GM12878 (cell line): Measurements from ENCODE around the gene ADGRV1. TPM values are rescaled to one million over a fixed set of nuclear protein-coding genes. Genes with fewer than 3 reads are reported as not detected.

ENCODE experiments used
- ATAC-seq: fragments of 200-7000 bp; cut with Tn5 transposase; 3 replicates; pipeline ENCODE4 v1.9.1; 2020; ENCODE audit warnings: mild to moderate bottlenecking, moderate library complexity
- BruUV-seq: library from RNA; stranded (reverse); fragments of 400-500 nt; replicated peaks from 2 replicates; lab custom pipeline; 2021; lab: Mats Ljungman, UMichigan
- CTCF ChIA-PET: fragments of 300-600 bp; sonication (Branson Sonifier 250); formaldehyde crosslinking; extraction: SDS; loops from one replicate; lab custom pipeline; 2021; ENCODE audit warnings: inconsistent platforms; lab: Yijun Ruan, JAX
- POLR2A ChIA-PET: fragments of 350-600 bp; formaldehyde crosslinking; extraction: SDS; loops from one replicate; lab custom pipeline; 2021; ENCODE audit warnings: inconsistent platforms; lab: Charles Lee
- RAD21 ChIA-PET: fragments of 300-600 bp; sonication (Branson Sonifier 250); formaldehyde crosslinking; loops from one replicate; lab custom pipeline; 2023; ENCODE audit warnings: antibody characterized with exemption; ENCODE audit not compliant: unreplicated experiment; lab: Charles Lee
- SMC1A ChIA-PET: fragments of 300-600 bp; sonication (Branson Sonifier 250); formaldehyde crosslinking; loops from one replicate; lab custom pipeline; 2023; ENCODE audit not compliant: unreplicated experiment, uncharacterized antibody; lab: Charles Lee
- DNase-seq: peaks from one replicate; pipeline ENCODE4 v3.0.0-alpha.2; 2011; ENCODE audit warnings: low read depth, low spot score
- FAIRE-seq: peaks from 3 replicates; lab custom pipeline; 2011; peaks lifted over from hg19 to GRCh38; lab: Jason Lieb, UNC
- H2AFZ ChIP-seq: 2 replicates; pipeline ENCODE4 v1.6.0; 2011; ENCODE audit warnings: low read depth, low read length, control low read depth; ENCODE audit not compliant: control insufficient read depth
- H3K27ac ChIP-seq: 2 replicates; pipeline ENCODE4 v1.5.1; 2011; ENCODE audit warnings: control low read depth; ENCODE audit not compliant: control insufficient read depth, insufficient read depth
- H3K27me3 ChIP-seq, 2 experiments: replicated peaks in 1 of 2; 2 replicates each; pipeline versions ENCODE4 v1.6.0 to v1.6.1; 2011; ENCODE audit warnings: low read length in 1 of 2; ENCODE audit not compliant: control insufficient read depth in 2 of 2, insufficient read depth in 2 of 2
- H3K36me3 ChIP-seq, 2 experiments: 2 replicates each; pipeline ENCODE4 v1.5.1; 2011; ENCODE audit warnings: low read length in 1 of 2; ENCODE audit not compliant: control insufficient read depth in 2 of 2, insufficient read depth in 2 of 2
- H3K4me1 ChIP-seq: 2 replicates; pipeline ENCODE4 v1.6.1; 2011; ENCODE audit warnings: mild to moderate bottlenecking, low read length, moderate library complexity, mixed read lengths; ENCODE audit not compliant: control insufficient read depth, insufficient read depth
- H3K4me2 ChIP-seq: 2 replicates; pipeline ENCODE4 v1.6.0; 2011; ENCODE audit warnings: control low read depth; ENCODE audit not compliant: control insufficient read depth, insufficient read depth
- H3K4me3 ChIP-seq: fragments of 200-600 bp; sonication (generic); 2 replicates; pipeline ENCODE4 v1.5.1; 2016
- H3K79me2 ChIP-seq: 2 replicates; pipeline ENCODE4 v1.6.0; 2011; ENCODE audit warnings: low read length; ENCODE audit not compliant: control insufficient read depth, insufficient read depth
- H3K9ac ChIP-seq: 2 replicates; pipeline ENCODE4 v1.8.0; 2011; ENCODE audit warnings: low read length, control low read depth, mixed read lengths; ENCODE audit not compliant: control insufficient read depth, insufficient read depth
- H3K9me3 ChIP-seq: replicated peaks from 3 replicates; pipeline ENCODE4 v1.5.1; 2011; ENCODE audit warnings: mild to moderate bottlenecking, low read length; ENCODE audit not compliant: control insufficient read depth, insufficient read depth
- H4K20me1 ChIP-seq: 2 replicates; pipeline ENCODE4 v1.6.0; 2011; ENCODE audit not compliant: control insufficient read depth, insufficient read depth
- CUX1 ChIP-seq: IDR thresholded peaks from 2 replicates; pipeline ENCODE4 v1.6.1; 2012; ENCODE audit warnings: improper control_type of control experiment, low read depth, low read length; ENCODE audit not compliant: insufficient replicate concordance
- ESRRA ChIP-seq: IDR thresholded peaks from 2 replicates; pipeline ENCODE4 v1.6.1; 2012; ENCODE audit warnings: mild to moderate bottlenecking, low read length, improper control_type of control experiment
- FOXK2 ChIP-seq: fragments of 450-650 bp; IDR thresholded peaks from 2 replicates; pipeline ENCODE4 v1.6.1; 2017; ENCODE audit warnings: mild to moderate bottlenecking, moderate library complexity
- GABPA ChIP-seq: IDR thresholded peaks from 2 replicates; pipeline ENCODE4 v1.6.1; 2014; ENCODE audit warnings: antibody characterized with exemption, low read depth, mild to moderate bottlenecking, inconsistent platforms
- JUNB ChIP-seq: IDR thresholded peaks from 2 replicates; pipeline ENCODE4 v1.6.1; 2016; ENCODE audit warnings: antibody characterized with exemption, mild to moderate bottlenecking
- LARP7 ChIP-seq: fragments of 450-650 bp; IDR thresholded peaks from 2 replicates; pipeline ENCODE4 v1.6.1; 2017; ENCODE audit warnings: mild to moderate bottlenecking
- NR2F1 ChIP-seq: fragments of 450-650 bp; conservative IDR thresholded peaks from 2 replicates; pipeline ENCODE4 v1.6.1; 2017; ENCODE audit warnings: mild to moderate bottlenecking
- TAF1 ChIP-seq: IDR thresholded peaks from 2 replicates; pipeline ENCODE4 v1.6.1; 2011; ENCODE audit warnings: mild to moderate bottlenecking, low read depth, low read length, borderline replicate concordance
- WGBS: methylation state at CpG from one replicate; pipeline ENCODE4 v1.1.6; 2016; ENCODE audit warnings: low lambda C conversion rate; ENCODE audit not compliant: insufficient replicate concordance, insufficient coverage; ENCODE audit errors: missing lambda C conversion rate; 5-methylcytosine and 5-hydroxymethylcytosine counted together
- in situ Hi-C: fragments of 300-500 bp; cut with MboI; formaldehyde crosslinking; loops from 9 replicates; pipeline ENCODE4 v1.14.3; 2018; ENCODE audit warnings: mixed read lengths
- intact Hi-C: fragments of 100-400 bp; cut with micrococcal nuclease; formaldehyde crosslinking; loops from one replicate; pipeline ENCODE4 v1.14.2; 2022; ENCODE audit not compliant: unreplicated experiment
- polyA plus RNA-seq, 11 experiments: library from polyadenylated mRNA; depleted of rRNA in 4 of 11; unstranded in 6 of 11; stranded (reverse) in 5 of 11; fragments of >200 nt; fragmentation: Nextera tagmentation in 4 of 11; fragmentation: Illumina TruSeq in 1 of 11; extraction: Ambion mirVana in 4 of 11; extraction: Trizol in 1 of 11; gene quantifications; 1 replicate in 1 of 11; 2 replicates in 10 of 11; pipeline versions ENCODE4 v1.2.1 to v1.2.3, GENCODE V29; 2011 to 2016; ENCODE audit warnings: inconsistent platforms in 2 of 11, missing spikeins in 2 of 11, low read depth in 1 of 11
- total RNA-seq, 4 experiments: library from RNA; depleted of rRNA in 3 of 4; stranded (reverse); fragments of >200 nt in 3 of 4; fragmentation: Illumina TruSeq in 1 of 4; extraction: Trizol in 1 of 4; gene quantifications; 2 replicates each; pipeline versions ENCODE4 v1.2.1 to v1.2.3, GENCODE V29; 2013 to 2021

ADGRV1 gene
- total and polyA plus RNA-seq, 10 of the 15 experiments (the other 5 are each of a cell fraction or from before 2014, with no cell fraction given), result 0.04 to 8.1 (median 0.16) TPM; not detected in 1

GRCh38 chr5:90916947-90917800 lies 358.6 kb downstream of the ADGRV1 start:
- ChIA-PET SMC1A (interaction anchor here (0.7 to 1.6 kb wide), 2 partner anchors 15 to 27 kb away, joined by 3 to 5 read pairs; no protein-coding TSS in a partner anchor), CTCF (interaction anchor here (1.0 kb wide), 1 partner anchor 15 kb away, joined by 3 read pairs; no protein-coding TSS in a partner anchor)
- H3K4me2 ChIP-seq, result no peak overlapping the region
- FAIRE-seq, result no peak
- H3K4me3 ChIP-seq, result no peak overlapping the region
- H3K36me3 ChIP-seq, result no peaks in the 10 kb centered on the region
- no peak overlapping the region for H3K27ac ChIP-seq
- TF ChIP-seq JUNB (no peak), FOXK2 (no peak), LARP7 (no peak), NR2F1 (no peak), TAF1 (no peak), GABPA (no peak), CUX1 (no peak), ESRRA (no peak)
- TF ChIP-seq, all 136 proteins: peak for 0
- no peaks in the 10 kb centered on the region for H3K9me3 ChIP-seq
- BruUV-seq, result no TSS peak
- H3K9ac ChIP-seq, result no peak overlapping the region
- H3K4me1 ChIP-seq, result no peaks in the 10 kb centered on the region
- H2AFZ ChIP-seq, result no peak overlapping the region
- no peaks in the 10 kb centered on the region for H4K20me1 ChIP-seq
- DNase-seq, result no peak
- no peak for ATAC-seq
- intact Hi-C loops (no loop called here), in situ Hi-C loops (no loop called here)
- 3% methylated on average over 3 of the region's 3 CpGs for WGBS
- RAD21 ChIA-PET, result interaction anchor here (0.8 kb wide), 1 partner anchor 15 kb away, joined by 3 read pairs; no protein-coding TSS in a partner anchor
- POLR2A ChIA-PET, result no interaction called here
- H3K79me2 ChIP-seq, result no peaks in the 10 kb centered on the region
- no peaks in the 10 kb centered on the region for H3K27me3 ChIP-seq
